ENCODE data around the gene C17orf100.

The C17orf100 gene

GRCh38 chr17:6651354-6651918, at the start of gene C17orf100, which contains the start of gene MED31:
C17orf100 (plus strand) TSS chr17:6651762; CDS start chr17:6651914, 152 bp downstream.
MED31 (minus strand) TSS chr17:6651605; CDS start chr17:6651528, 77 bp downstream.
- no peak for TF ChIP-seq CTCF (IDR thresholded peaks at IDR 0.05; ENCODE audit: low read depth, low read length)
- peak within 1 kb of the TSS; percentile 88 for H3K4me3 ChIP-seq (ENCODE audit: low read depth, low read length)

- no peak overlapping the region for H3K4me3 ChIP-seq (ENCODE audit: low read depth, low read length)
- no peak for TF ChIP-seq CTCF (IDR thresholded peaks at IDR 0.05; ENCODE audit: low read depth, low read length)
Observed at GRCh38 chr17:6602141-6602540, 49.4 kb upstream of the C17orf100 start.

GRCh38 chr17:6603744-6604325, 47.7 kb upstream of the C17orf100 start:
- no peak for TF ChIP-seq CTCF (IDR thresholded peaks at IDR 0.05; ENCODE audit: low read depth, low read length)

GRCh38 chr17:6605142-6605541, 46.4 kb upstream of the C17orf100 start:
- no peak for TF ChIP-seq CTCF (IDR thresholded peaks at IDR 0.05; ENCODE audit: low read depth, low read length)

More at GRCh38 chr17:6603744-6604325, 47.7 kb upstream of the C17orf100 start:
- H3K4me3 ChIP-seq (ENCODE audit: low read depth, low read length) = no peak overlapping the region

GRCh38 chr17:6608321-6608720, 43.2 kb upstream of the C17orf100 start:
- no peak overlapping the region for H3K4me3 ChIP-seq (ENCODE audit: low read depth, low read length)
- no peak for TF ChIP-seq CTCF (IDR thresholded peaks at IDR 0.05; ENCODE audit: low read depth, low read length)

More at GRCh38 chr17:6605142-6605541, 46.4 kb upstream of the C17orf100 start:
- no peak overlapping the region for H3K4me3 ChIP-seq (ENCODE audit: low read depth, low read length)

GRCh38 chr17:6610011-6610410, 41.6 kb upstream of the C17orf100 start:
- H3K4me3 ChIP-seq (ENCODE audit: low read depth, low read length) = no peak overlapping the region

More at GRCh38 chr17:6610011-6610410, 41.6 kb upstream of the C17orf100 start:
- no peak for TF ChIP-seq CTCF (IDR thresholded peaks at IDR 0.05; ENCODE audit: low read depth, low read length)
